Prostate gland (tissue), 2 donors: ENCODE data around the gene NBEA.

Experiments
- POLR2A ChIP-seq: fragments of 450-650 bp; IDR thresholded peaks from one replicate; pipeline ENCODE4 v1.6.1; 2016; ENCODE audit warnings: antibody characterized with exemption, mild to moderate bottlenecking
- TF ChIP-seq, protein P1 (sequence below), 4 experiments: fragments of 200-600 bp in 2 of 4; fragments of 450-650 bp in 2 of 4; sonication (generic) in 2 of 4; IDR thresholded peaks; 1 replicate in 3 of 4; 2 replicates in 1 of 4; pipeline ENCODE4 v1.5.1; 2016 to 2019; ENCODE audit warnings: antibody characterized with exemption in 4 of 4, mild to moderate bottlenecking in 2 of 4, moderate library complexity in 2 of 4

- TF ChIP-seq POLR2A: no peak
- TF ChIP-seq, protein P1, sequence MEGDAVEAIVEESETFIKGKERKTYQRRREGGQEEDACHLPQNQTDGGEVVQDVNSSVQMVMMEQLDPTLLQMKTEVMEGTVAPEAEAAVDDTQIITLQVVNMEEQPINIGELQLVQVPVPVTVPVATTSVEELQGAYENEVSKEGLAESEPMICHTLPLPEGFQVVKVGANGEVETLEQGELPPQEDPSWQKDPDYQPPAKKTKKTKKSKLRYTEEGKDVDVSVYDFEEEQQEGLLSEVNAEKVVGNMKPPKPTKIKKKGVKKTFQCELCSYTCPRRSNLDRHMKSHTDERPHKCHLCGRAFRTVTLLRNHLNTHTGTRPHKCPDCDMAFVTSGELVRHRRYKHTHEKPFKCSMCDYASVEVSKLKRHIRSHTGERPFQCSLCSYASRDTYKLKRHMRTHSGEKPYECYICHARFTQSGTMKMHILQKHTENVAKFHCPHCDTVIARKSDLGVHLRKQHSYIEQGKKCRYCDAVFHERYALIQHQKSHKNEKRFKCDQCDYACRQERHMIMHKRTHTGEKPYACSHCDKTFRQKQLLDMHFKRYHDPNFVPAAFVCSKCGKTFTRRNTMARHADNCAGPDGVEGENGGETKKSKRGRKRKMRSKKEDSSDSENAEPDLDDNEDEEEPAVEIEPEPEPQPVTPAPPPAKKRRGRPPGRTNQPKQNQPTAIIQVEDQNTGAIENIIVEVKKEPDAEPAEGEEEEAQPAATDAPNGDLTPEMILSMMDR (IDR thresholded peaks at IDR 0.05): no peak
Measured at GRCh38 chr13:35136585-35136984, 194.5 kb downstream of the NBEA start.
